NCI-H524 (cell line): ENCODE data around the gene SGMS1.
"Not testable (repeated sequence)": the region's sequence is repeated elsewhere in the genome, so short reads cannot be mapped to it uniquely, and the experiment has no call there.

Experiments
- DNase-seq, 2 experiments: peaks; one replicate each; lab custom pipeline; 2025; lab: John Stamatoyannopoulos, UW

SGMS1 gene

DNA sequence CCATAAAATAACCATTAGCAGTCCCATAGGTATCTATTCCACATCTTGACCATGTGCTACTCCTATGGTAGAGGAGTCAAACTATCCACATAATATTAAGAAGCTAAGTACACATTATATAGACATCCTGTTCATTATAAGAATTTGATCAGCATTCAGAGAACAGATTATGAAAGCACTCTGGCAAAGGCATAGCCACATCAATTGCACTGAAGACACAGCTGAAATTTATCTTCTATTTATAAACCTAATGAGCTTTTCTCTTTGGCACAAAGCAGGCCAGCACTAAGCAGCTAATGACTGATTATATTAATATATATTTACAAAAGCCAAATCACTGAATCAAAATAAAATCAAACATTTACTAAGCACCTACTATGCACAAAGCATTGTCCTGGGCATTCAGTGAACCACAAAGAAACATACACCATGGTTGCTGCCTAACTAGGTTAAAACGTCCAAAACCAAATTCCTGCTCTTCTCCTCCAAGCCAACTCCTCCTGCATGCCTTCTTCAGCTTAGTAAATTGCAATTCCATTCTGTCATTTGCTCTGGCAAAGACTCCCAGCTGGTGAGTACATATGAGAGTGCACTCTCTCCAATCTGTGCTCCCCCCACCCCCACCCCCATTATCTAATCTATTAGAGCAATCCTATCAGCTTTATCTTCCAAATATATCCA lies 249.8 kb downstream of the SGMS1 start:
- DNase-seq: no peak

DNA sequence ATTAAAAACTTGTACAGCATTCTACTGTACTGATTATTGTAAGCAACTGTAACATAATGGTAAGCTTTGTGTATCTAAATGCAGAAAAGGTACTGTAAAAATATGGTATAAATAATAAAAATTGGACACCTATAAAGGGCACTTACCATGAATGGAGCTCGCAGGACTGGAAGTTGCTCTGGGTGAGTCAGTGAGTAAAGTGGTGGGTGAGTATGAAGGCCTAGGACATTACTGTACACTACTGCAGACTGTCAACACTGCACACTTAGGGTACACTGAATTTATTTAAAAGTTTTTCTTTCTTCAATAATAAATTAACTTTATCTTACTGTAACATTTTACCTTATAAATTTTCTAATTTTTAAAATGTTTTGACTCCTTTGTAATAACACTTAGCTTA lies 253.8 kb downstream of the SGMS1 start:
- DNase-seq: no peak

DNA sequence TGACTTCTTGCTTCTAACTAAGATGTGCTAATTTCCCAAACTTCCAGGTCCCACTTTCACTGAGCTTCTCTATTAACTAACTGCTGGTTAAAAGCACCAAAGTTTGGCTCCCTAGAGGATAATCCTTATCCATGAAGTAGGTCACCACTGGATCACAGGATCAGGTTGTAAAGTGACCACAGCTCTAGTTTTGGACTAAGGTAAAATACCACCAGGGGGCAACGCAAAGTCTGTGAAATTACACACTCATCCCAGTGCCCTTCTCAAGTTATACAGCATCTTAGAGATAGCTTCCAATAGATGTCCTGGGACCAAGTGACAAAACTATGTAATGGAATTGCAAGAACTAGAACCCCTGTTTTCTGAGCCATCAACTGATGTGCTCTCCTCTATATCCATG lies 256.0 kb downstream of the SGMS1 start:
- DNase-seq: peak in 1 of 2 experiments; percentile 5

GRCh38 chr10:50366421-50366820 lies 257.3 kb downstream of the SGMS1 start:
- not testable (repeated sequence) for DNase-seq

GRCh38 chr10:50364730-50365129 lies 259.0 kb downstream of the SGMS1 start:
- DNase-seq: not testable (repeated sequence)

DNA sequence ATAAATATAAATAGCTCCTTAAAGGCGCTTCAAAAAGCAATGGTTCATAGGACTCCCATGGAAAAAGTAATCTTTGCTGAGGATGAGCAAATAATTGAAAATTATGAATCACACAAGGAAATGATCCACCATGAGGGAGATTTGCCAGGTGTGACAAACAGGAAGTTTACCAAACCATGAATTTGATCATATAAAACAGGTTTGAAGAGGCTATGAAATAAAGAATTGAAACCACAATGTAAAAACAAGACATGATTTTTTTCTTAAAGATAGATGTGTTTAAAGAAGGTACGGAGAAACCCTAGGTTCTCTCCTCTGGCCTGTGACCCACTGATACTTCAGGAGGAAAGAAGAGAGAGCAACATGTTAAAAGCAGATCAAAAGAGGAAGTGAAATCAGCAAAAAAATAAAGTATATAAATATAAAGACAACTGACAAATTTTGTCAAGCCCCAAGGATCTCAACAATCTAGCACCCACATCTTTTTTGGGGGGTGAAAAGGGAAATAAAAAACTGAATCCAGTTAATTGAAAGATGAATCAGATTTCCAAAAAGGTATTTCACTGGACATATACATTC lies 261.1 kb downstream of the SGMS1 start:
- no peak for DNase-seq

DNA sequence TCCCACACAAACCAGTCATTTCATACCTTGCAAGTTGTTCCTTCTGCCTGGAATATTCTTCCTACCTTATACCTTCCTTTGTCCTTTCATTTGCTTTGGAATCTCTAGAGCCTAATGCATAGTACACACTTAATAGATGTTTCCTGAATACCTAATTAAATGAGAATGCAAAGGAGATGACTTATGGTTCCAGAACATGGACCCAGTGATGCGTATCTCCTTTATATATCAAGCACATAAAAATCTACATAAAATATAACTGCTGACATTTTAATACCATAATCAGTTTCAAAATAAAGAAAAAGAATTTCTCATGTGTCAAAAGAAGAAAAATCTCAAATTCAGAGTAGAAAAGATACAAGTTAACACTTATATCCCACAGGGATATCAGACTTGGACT lies 261.8 kb downstream of the SGMS1 start:
- DNase-seq: no peak

GRCh38 chr10:50360077-50360850 lies 263.5 kb downstream of the SGMS1 start:
- DNase-seq: no peak

GRCh38 chr10:50358925-50359687 lies 264.6 kb downstream of the SGMS1 start:
- no peak for DNase-seq

- DNase-seq: no peak
These were observed 265.3 kb downstream of the SGMS1 start for GRCh38 chr10:50358411-50358810.

GRCh38 chr10:50356481-50356832 lies 267.3 kb downstream of the SGMS1 start:
- DNase-seq: not testable (repeated sequence)

DNA sequence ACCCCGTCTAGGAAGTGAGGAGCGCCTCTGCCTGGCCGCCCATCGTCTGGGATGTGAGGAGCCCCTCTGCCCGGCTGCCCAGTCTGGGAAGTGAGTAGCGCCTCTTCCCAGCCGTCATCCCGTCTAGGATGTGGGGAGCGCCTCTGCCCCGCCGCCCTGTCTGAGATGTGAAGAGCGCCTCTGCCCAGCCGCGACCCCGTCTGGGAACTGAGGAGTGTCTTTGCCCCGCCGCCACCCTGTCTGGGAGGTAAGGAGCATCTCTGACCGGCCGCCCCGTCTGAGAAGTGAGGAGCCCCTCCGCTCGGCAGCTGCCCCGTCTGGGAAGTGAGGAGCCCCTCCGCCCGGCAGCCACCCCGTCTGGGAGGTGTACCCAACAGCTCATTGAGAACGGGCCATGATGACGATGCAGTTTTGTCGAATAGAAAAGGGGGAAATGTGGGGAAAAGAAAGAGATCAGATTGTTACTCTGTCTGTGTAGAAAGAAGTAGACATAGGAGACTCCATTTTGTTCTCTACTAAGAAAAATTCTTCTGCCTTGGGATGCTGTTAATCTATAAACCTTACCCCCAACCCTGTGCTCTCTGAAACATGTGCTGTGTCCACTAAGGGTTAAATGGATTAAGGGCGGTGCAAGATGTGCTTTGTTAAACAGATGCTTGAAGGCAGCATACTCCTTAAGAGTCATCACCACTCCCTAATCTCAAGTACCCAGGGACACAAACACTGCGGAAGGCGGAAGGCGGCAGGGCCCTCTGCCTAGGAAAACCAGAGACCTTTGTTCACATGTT lies 267.9 kb downstream of the SGMS1 start:
- not testable (repeated sequence) for DNase-seq

DNA sequence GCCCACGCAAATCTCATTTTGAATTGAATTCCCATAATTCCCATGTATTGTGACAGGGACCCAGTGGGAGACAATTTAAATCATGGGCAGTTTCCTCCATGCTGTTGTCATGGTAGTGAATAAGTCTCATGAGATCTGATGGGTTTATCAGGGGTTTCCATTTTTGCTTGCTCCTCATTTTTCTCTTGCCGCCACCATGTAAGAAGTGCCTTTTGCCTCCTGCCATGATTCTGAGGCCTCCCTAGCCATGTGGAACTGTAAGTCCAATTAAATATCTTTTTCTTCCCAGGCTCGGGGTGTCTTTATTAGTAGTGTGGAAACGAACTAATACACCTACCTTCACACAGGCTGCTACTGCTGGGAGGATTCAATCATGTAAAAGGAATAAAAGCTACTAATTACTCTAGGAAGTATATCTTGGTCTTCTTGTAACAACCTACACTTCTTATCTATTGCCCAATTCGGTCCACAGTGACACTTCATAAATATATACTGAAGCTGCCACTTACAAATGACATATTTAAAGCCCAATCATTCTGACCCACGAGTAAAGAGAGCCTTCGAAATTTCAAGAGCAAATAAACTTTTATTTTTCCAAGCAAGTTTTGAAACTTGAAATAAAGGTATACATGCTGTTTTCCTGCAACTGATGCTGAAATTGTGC lies 272.1 kb downstream of the SGMS1 start:
- DNase-seq: no peak

DNA sequence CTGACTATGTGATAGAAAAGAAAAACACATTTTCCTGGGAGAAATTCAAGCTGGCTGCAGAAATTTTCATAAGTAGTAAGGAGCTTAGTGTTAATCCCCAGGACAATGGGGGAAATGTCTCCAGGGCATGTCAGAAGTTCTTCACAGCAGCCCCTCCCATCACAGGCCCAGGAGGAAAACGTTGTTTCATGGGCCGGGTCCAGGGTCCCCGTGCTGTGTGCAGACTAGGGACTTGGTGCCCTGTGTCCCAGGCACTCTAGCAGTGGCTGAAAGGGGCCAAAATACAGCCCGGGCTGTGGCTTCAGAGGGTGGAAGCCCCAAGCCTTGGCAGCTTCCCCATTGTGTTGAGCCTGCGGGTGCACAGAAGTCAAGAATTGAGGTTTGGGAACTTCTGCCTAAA lies 273.4 kb downstream of the SGMS1 start:
- DNase-seq: no peak

GRCh38 chr10:50349554-50349953 lies 274.2 kb downstream of the SGMS1 start:
- no peak for DNase-seq

DNA sequence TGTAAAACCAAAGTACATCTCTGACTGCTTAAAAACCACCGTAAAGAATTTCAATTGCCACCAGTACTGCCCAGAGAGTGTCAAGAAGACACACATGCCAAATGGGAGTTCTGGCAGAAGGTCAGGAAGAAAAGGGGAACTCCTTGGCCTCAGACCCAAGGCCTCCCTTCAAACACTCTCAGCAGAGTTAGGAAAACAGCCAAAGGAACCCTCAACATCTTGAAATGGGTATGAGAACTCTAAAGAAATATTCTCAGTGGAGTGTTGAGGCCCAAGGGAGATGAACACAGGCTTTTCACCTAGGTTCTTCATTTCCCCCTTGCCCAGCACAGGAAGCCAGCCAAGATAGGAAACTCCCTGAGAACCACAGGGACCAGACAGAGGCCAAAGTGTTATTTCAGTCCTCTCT lies 276.4 kb downstream of the SGMS1 start:
- no peak for DNase-seq

- no peak for DNase-seq
These were observed 276.8 kb downstream of the SGMS1 start for GRCh38 chr10:50346942-50347341.

DNA sequence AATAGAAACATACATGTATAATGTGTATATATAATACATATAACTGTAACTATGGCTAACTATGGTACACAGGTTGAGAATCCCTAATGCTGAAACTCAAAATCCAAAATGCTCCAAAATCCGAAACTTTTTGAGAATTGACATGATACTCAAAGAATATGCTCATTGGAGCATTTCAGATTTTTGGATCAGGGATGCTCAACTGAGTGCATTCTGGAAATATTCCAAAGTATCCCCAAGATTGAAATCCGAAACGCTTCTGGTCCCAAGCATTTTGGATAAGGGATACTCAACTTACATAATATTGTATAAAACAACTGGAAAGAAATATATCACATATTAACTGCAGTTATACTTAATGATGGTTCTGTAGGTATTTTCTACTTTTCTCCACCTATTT lies 278.2 kb downstream of the SGMS1 start:
- no peak for DNase-seq

DNA sequence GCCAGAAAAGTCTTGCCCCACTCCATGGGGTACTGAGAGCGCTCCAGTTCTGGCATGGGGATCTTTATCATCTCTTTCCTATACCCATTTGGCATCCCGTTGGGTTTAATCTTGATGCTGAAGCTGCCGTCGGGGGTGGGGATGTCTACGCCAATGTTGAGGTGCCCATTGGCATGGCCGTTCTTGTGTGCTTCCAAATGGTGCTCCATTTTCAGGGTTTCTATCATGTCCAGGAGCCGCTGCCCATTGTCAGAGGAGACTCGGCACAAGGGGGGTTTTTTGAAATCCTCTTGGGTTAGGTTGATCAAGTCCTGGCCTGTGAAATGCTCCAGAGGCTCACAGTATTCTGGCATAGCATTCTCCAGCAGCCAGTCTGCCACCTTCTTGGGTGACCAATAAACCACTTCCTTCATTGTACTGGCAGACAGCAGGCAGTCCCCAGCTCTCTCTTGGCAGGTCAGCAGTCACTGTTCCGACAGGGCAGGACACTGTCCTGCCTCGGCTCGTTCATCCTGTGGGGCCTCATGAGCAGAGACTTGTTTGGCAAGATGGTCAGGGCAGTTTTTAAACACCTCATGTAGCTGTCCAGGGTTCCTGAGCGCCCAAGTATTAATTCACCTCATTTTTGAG lies 279.9 kb downstream of the SGMS1 start:
- no peak for DNase-seq

DNA sequence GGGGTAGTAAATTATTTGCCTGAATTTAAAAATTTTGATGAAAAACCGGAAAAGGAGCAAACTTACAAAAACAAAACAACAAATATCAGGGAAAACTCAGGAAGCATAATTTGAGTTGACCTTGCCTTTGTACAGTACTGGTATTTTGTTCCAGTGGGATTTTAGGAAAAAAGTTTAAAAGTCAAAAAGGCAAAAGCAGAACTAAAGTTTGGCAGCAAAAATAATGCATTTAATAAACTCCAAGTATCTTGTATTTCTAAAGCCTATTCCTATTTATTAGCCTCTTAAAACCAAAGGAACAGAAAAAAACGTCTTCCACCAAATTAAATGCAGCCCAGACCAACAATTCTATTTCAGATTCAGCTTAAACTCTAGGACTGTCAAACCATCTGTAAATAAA lies 281.8 kb downstream of the SGMS1 start:
- no peak for DNase-seq

- DNase-seq: no peak
These were observed 287.6 kb downstream of the SGMS1 start for GRCh38 chr10:50336140-50336539.
